GM18519 (cell line): ENCODE data around the gene PSMA3.
A peak's percentile ranks its signal among the peaks of the same experiment; 100 is the strongest.

Experiments
- ATAC-seq: cut with Tn5 transposase; IDR thresholded peaks from one replicate; pipeline ENCODE4 v1.9.1; 2021; ENCODE audit warnings: mild to moderate bottlenecking, moderate library complexity; ENCODE audit not compliant: unreplicated experiment, low FRiP score

PSMA3 gene

GRCh38 chr14:58297762-58298476, 53.3 kb downstream of the PSMA3 start:
- ATAC-seq: peak; percentile 86

DNA sequence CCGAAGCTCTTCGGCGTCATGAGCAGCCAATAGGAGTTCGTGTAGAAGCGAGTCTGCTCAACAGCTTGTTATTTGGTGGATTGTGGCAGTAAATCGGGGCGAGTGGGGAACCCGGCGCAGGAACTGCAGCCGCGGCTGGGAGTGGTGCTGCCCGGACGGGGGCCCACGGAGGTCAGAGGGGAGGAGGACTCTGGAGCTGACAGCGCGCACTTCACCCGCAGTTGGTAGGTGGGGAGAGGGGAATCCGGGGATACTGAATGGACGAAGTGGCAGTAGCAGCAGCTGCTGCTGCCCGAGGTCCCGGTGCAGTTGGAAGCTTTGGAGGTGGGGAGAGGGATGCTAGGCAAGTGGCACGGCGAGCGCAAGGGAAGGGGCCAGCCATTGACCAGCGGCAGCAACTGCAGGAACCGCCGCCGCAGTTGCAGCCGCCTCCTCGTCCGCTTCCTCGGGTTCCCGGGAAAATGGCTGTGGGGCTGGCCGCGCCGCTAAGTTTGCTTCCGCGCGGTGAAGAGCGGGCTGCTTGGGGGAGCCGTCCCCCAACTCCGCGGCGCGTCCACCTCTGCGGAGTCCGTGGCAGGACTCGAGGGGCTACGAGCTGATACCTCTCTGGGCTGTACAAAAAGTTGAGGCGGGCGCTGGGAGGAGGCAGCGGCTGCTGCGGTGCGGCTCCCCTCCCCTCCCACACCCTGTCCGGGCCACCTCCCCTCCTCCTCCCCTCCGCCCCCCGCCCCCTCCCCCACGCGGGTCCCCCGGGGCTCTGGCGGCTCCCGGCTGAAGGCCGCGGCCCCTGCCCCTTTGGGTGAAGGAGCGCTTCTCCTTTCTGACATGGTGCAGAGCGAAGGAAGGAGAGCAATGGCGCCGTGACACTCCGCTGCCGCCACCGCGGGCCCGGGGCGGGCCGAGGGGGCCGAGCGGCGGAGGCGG, 54.1 kb downstream of the PSMA3 start, which contains the start of gene ARID4A:
TSS of gene ARID4A (plus strand) at position 79 of the 924 bp plus-strand sequence. CDS start 1,300 bp downstream, outside the sequence.
- no peak for ATAC-seq

DNA sequence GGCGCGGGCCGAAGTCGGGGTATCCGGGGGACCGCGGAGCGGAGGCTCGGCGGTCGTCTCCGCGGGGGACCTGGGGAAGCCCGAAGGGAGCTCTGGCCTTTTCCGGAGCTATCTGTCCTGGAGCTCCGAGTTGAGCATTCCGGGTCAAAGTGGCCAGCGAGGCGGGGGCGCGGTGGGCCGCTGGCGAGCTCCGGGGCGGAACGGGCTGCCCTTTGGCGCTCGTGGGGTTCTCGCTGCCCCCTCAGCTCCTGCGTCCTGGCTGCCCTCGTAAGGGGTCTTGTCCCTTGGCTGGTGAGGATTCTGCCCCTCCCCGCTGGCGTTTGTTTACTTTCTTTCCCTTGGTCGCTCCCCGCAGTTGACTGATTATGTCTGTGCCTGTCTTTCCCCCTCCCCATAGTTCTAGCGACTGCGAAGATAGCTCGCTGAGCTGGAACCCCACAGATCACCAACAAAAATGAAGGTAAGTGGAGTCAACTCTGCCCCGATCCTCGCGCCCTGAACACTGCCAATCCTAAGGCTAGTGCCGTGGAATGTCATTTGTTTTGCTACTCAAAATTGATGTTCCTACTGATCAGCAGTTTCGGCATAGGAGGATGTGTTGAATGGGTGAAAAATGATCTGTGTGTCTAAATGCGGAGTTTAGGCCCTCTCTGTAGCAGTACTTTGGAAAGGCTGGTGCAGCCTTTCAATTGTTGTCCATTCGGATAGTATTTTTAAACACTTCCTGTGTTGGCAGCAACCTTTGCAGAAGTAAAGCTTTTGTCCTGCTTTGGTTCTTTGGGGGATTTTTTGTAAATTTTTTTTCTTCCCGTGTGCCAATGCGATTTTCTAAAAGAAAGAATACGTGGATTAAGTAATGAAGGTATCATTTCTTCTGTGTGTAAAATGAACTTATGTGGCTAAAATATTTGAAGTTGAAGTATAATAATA, 55.0 kb downstream of the PSMA3 start:
- no peak for ATAC-seq

GRCh38 chr14:58301416-58301815, 56.8 kb downstream of the PSMA3 start:
- no peak for ATAC-seq

DNA sequence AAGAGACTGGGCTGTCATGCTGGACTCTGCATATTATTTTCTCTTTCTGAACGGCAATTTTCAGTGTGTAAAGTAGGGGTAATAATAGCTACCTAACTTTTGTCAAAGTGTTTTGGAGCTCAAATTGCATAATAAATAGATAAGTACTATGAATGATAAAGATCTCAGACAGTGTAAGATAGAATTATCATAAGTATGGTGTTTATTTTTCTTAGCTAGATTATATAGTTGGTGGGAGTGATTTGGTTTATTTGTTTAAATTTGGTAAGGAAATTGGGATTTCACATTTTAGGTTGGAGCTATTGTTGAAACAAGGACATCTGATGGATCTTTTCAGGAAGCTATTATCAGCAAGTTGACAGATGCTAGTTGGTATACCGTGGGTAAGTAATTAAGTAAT, 61.1 kb downstream of the PSMA3 start:
- no peak for ATAC-seq

GRCh38 chr14:58307597-58308316, 63.1 kb downstream of the PSMA3 start:
- ATAC-seq: no peak

DNA sequence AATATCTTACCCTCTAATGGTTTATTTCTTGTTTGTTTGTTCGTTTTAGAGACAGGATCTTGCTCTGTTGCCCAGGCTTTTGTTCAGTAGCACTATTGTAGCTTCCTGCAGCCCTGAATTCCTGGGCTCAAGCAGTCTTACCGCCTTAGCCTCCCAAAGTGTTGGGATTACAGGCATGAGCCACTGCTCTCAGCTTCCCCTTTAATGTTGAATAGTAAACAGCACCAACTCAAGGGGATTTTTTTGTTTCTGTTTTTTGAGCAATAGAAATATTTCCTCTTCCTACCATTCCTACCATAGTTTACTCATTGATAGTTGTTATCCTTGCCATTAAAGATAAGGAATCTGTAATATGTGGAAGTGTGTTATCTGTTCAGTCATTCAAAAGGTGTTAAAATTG, 64.4 kb downstream of the PSMA3 start:
- no peak for ATAC-seq

DNA sequence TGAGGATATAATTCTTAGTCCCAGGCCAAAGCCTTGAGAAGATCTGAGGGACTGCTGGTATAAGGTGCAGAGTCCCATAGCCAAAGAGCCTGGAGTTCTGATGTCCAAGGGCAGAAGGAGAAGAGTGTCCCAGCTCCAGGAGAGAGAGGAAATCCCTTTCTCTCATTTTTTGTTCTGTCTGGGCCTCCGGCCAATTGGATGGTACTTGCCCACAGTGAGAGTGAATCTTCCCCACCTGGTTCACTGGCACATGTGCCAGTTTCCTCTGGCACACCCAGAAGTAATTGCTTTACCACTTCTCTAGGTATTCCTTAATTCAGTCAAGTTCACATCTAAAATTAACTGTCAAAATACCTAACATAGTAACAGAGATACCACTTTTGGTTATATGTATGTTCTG, 69.1 kb downstream of the PSMA3 start:
- no peak for ATAC-seq

DNA sequence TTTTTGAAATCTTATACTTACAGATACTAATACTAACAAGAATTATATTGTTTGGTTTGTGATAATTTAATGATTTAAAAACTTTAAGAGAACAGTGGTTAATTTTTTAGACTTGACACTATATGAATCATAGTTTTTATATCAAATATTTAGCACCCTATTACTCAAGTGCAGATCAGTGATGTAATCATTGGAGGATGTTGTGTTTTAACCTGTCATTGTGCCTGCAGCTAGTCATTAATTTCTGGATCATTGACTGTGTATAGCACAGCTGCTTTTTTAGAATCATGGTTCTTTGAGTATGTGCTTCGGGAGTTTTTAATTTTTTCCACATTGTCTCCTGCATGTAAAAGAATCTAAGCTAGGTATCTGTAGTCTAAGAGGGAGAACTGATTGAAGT, 71.0 kb downstream of the PSMA3 start:
- no peak for ATAC-seq
